A549 (cell line): ENCODE measurements around the gene NID1. TPM values are rescaled to one million over a fixed set of nuclear protein-coding genes. Genes with fewer than 3 reads are reported as not detected.

ENCODE experiments used
- ATAC-seq, 2 experiments: fragments of 200-7000 bp in 1 of 2; fragments of >200 bp in 1 of 2; cut with Nextera tagmentation in 1 of 2; cut with Tn5 transposase in 1 of 2; 3 replicates each; pipeline versions ENCODE4 v1.8.0 to v1.9.1; 2018 to 2020; ENCODE audit warnings: mild to moderate bottlenecking in 1 of 2, moderate library complexity in 1 of 2
- CTCF ChIA-PET: fragments of 300-600 bp; sonication (Branson Sonifier 250); formaldehyde crosslinking; extraction: SDS; loops from one replicate; lab custom pipeline; 2021; ENCODE audit warnings: antibody characterized with exemption, inconsistent platforms; lab: Yijun Ruan, JAX
- POLR2A ChIA-PET: fragments of 350-600 bp; formaldehyde crosslinking; extraction: SDS; loops from one replicate; lab custom pipeline; 2021; ENCODE audit warnings: antibody characterized with exemption, inconsistent platforms; lab: Yijun Ruan, JAX
- DNase-seq, 2 experiments: peaks; one replicate each; pipeline versions ENCODE4 v3.0.0 to v3.0.0-alpha.2; 2011 to 2016; ENCODE audit warnings: low read depth in 1 of 2, low spot score in 1 of 2
- FAIRE-seq: peaks from 2 replicates; lab custom pipeline; 2011; peaks lifted over from hg19 to GRCh38; lab: Jason Lieb, UNC
- H3K27ac ChIP-seq, 2 experiments: fragments of >200 bp; sonication (Bioruptor Twin); formaldehyde crosslinking; 3 replicates each; pipeline ENCODE4 v1.5.1; 2016 to 2017
- H3K4me1 ChIP-seq: fragments of >200 bp; sonication (Bioruptor Twin); formaldehyde crosslinking; 3 replicates; pipeline ENCODE4 v1.6.1; 2016
- H3K4me2 ChIP-seq: fragments of >200 bp; sonication (Bioruptor Twin); formaldehyde crosslinking; 3 replicates; pipeline ENCODE4 v1.6.1; 2016
- H3K4me3 ChIP-seq: fragments of >200 bp; sonication (Bioruptor Twin); formaldehyde crosslinking; 3 replicates; pipeline ENCODE4 v1.5.1; 2016
- H3K9me3 ChIP-seq: fragments of >200 bp; sonication (Bioruptor Twin); formaldehyde crosslinking; 3 replicates; pipeline ENCODE4 v1.6.1; 2016
- BCL3 ChIP-seq: fragments of >200 bp; sonication (Bioruptor Twin); formaldehyde crosslinking; IDR thresholded peaks from 3 replicates; pipeline ENCODE4 v1.6.1; 2016
- BHLHE40 ChIP-seq: IDR thresholded peaks from 2 replicates; pipeline ENCODE4 v1.6.1; 2012; ENCODE audit warnings: low read depth, low read length, inconsistent platforms
- CBX2 ChIP-seq: fragments of 200-600 bp; sonication (generic); IDR thresholded peaks from 2 replicates; pipeline ENCODE4 v1.6.1; 2016; ENCODE audit warnings: low read depth, mild to moderate bottlenecking, borderline replicate concordance
- CBX8 ChIP-seq: fragments of 200-600 bp; sonication (generic); IDR thresholded peaks from 2 replicates; pipeline ENCODE4 v1.6.1; 2016
- CEBPB ChIP-seq, 2 experiments: fragments of >200 bp in 1 of 2; sonication (Bioruptor Twin) in 1 of 2; formaldehyde crosslinking in 1 of 2; IDR thresholded peaks; 2 replicates each; pipeline ENCODE4 v1.6.1; 2012 to 2016
- CHD4 ChIP-seq: fragments of 200-600 bp; sonication (generic); IDR thresholded peaks from 2 replicates; pipeline ENCODE4 v1.6.1; 2016; ENCODE audit warnings: antibody characterized with exemption, mild to moderate bottlenecking, borderline replicate concordance
- E2F6 ChIP-seq: IDR thresholded peaks from 2 replicates; pipeline ENCODE4 v1.6.1; 2012; ENCODE audit warnings: low read depth, borderline replicate concordance
- EHF ChIP-seq: fragments of 250-450 bp; sonication (Bioruptor Pico); IDR thresholded peaks from 2 replicates; pipeline ENCODE4 v1.5.0; 2020; ENCODE audit warnings: mild to moderate bottlenecking
- FOSB ChIP-seq: fragments of 250-450 bp; sonication (Bioruptor Pico); IDR thresholded peaks from 2 replicates; pipeline ENCODE4 v1.5.0; 2020; ENCODE audit warnings: mild to moderate bottlenecking, moderate library complexity
- FOXS1 ChIP-seq: fragments of 250-450 bp; sonication (Bioruptor Pico); IDR thresholded peaks from 2 replicates; pipeline ENCODE4 v1.5.0; 2020; ENCODE audit warnings: mild to moderate bottlenecking, moderate library complexity
- GATA3 ChIP-seq: IDR thresholded peaks from 2 replicates; pipeline ENCODE4 v1.6.1; 2012; ENCODE audit warnings: borderline replicate concordance
- HDAC2 ChIP-seq: fragments of 200-600 bp; sonication (generic); IDR thresholded peaks from 2 replicates; pipeline ENCODE4 v1.6.1; 2016
- HMGXB4 ChIP-seq: fragments of 250-450 bp; sonication (Bioruptor Pico); IDR thresholded peaks from 2 replicates; pipeline ENCODE4 v1.5.0; 2021; ENCODE audit warnings: mild to moderate bottlenecking, moderate library complexity, borderline replicate concordance
- HOXA7 ChIP-seq: fragments of 250-450 bp; sonication (Bioruptor Pico); IDR thresholded peaks from 2 replicates; pipeline ENCODE4 v1.5.0; 2020; ENCODE audit warnings: mild to moderate bottlenecking, moderate library complexity
- HOXB13 ChIP-seq: fragments of 250-450 bp; sonication (Bioruptor Pico); IDR thresholded peaks from 2 replicates; pipeline ENCODE4 v1.5.0; 2020; ENCODE audit warnings: low read depth, mild to moderate bottlenecking, moderate library complexity
- MAX ChIP-seq: IDR thresholded peaks from 2 replicates; pipeline ENCODE4 v1.6.1; 2012
- NR3C1 ChIP-seq: fragments of >200 bp; sonication (Bioruptor Twin); formaldehyde crosslinking; IDR thresholded peaks from 3 replicates; pipeline ENCODE4 v1.6.1; 2017
- PBX3 ChIP-seq: IDR thresholded peaks from 2 replicates; pipeline ENCODE4 v1.6.1; 2012
- POLR2A ChIP-seq: IDR thresholded peaks from 2 replicates; pipeline ENCODE4 v1.6.1; 2012; ENCODE audit warnings: mild to moderate bottlenecking, low read length
- POLR2AphosphoS2 ChIP-seq: conservative IDR thresholded peaks from 2 replicates; pipeline ENCODE4 v1.6.1; 2012; ENCODE audit warnings: low read length, improper control_type of control experiment, inconsistent platforms
- RAD21 ChIP-seq, 2 experiments: fragments of >200 bp in 1 of 2; sonication (Bioruptor Twin) in 1 of 2; formaldehyde crosslinking in 1 of 2; IDR thresholded peaks in 1 of 2; conservative IDR thresholded peaks in 1 of 2; 2 replicates in 1 of 2; 3 replicates in 1 of 2; pipeline ENCODE4 v1.6.1; 2012 to 2018; ENCODE audit warnings: inconsistent platforms in 1 of 2
- REST ChIP-seq: fragments of 200-600 bp; sonication (generic); IDR thresholded peaks from 2 replicates; pipeline ENCODE4 v1.6.1; 2016; ENCODE audit warnings: antibody characterized with exemption, mild to moderate bottlenecking, moderate library complexity
- RFX5 ChIP-seq: fragments of 450-650 bp; IDR thresholded peaks from 2 replicates; pipeline ENCODE4 v1.7.1; 2014; ENCODE audit warnings: antibody characterized with exemption, mild to moderate bottlenecking, moderate library complexity
- USF2 ChIP-seq: fragments of 450-650 bp; IDR thresholded peaks from 2 replicates; pipeline ENCODE4 v1.6.1; 2014; ENCODE audit warnings: antibody characterized with exemption
- ZC3H11A ChIP-seq: fragments of 450-650 bp; IDR thresholded peaks from 2 replicates; pipeline ENCODE4 v1.6.1; 2014; ENCODE audit warnings: antibody characterized with exemption, mild to moderate bottlenecking
- ZFP36 ChIP-seq: fragments of 450-650 bp; IDR thresholded peaks from 2 replicates; pipeline ENCODE4 v1.6.1; 2014; ENCODE audit warnings: borderline replicate concordance; ENCODE audit not compliant: partially characterized antibody
- ZNF302 ChIP-seq: fragments of 250-450 bp; sonication (Bioruptor Pico); IDR thresholded peaks from 2 replicates; pipeline ENCODE4 v1.9.0; 2021; ENCODE audit warnings: inconsistent platforms, mild to moderate bottlenecking, moderate library complexity
- WGBS: methylation state at CpG from one replicate; pipeline ENCODE4 v1.1.6; 2017; ENCODE audit errors: missing lambda C conversion rate; 5-methylcytosine and 5-hydroxymethylcytosine counted together
- polyA plus RNA-seq, 4 experiments: library from polyadenylated mRNA; depleted of rRNA in 3 of 4; stranded (reverse); fragments of >200 nt; fragmentation: RNase III in 1 of 4; extraction: RNeasy Plus Mini Kit Qiagen cat#74134 plus additional on column Dnase treatment in 1 of 4; gene quantifications; 2 replicates in 3 of 4; 3 replicates in 1 of 4; pipeline ENCODE4 v1.2.3, GENCODE V29; 2011 to 2017

NID1 gene
- polyA plus RNA-seq, 2 of the 4 experiments (the other 2 are of a cell fraction), result 6.8 to 10.5 TPM

GRCh38 chr1:235960809-235961208, 104.1 kb downstream of the NID1 start:
- WGBS, result 89% methylated on average over 4 of the region's 4 CpGs
- no peak for ATAC-seq
- Histone ChIP-seq H3K9me3 (no peaks in the 10 kb centered on the region), H3K4me1 (no peaks in the 10 kb centered on the region), H3K27ac (no peak overlapping the region), H3K4me2 (no peak overlapping the region), H3K4me3 (no peak overlapping the region)
- DNase-seq, result no peak
- TF ChIP-seq GATA3, result no peak
- TF ChIP-seq USF2, result no peak
- TF ChIP-seq POLR2AphosphoS2, result no peak
- TF ChIP-seq CBX2, result no peak
- TF ChIP-seq ZFP36, result no peak
- TF ChIP-seq MAX, result no peak
- no peak for TF ChIP-seq HDAC2
- TF ChIP-seq ZC3H11A, result no peak
- TF ChIP-seq CEBPB (IDR thresholded peaks at IDR 0.05), result no peak
- no peak for TF ChIP-seq BCL3
- TF ChIP-seq CBX8, result no peak
- no peak for TF ChIP-seq RFX5
- no peak for TF ChIP-seq NR3C1
- TF ChIP-seq HOXB13, result no peak
- TF ChIP-seq POLR2A, result no peak
- TF ChIP-seq REST, result no peak
- TF ChIP-seq E2F6, result no peak
- FAIRE-seq, result no peak
- ChIA-PET CTCF (interaction anchor here (1.6 to 10.8 kb wide), 3 partner anchors 11 to 95 kb away, joined by 3 to 100 read pairs (median 23); partner anchors contain the start of gene LYST), POLR2A (interaction anchor here (0.7 kb wide), 1 partner anchor 377 kb away, joined by 8 read pairs; no protein-coding TSS in a partner anchor)

- FAIRE-seq, result no peak
- 0 out of 3 replicates have a peak, but pooled peaks cover 8% of the 10 kb centered on the region for H3K4me1 ChIP-seq
- H3K4me3 ChIP-seq, result no peak overlapping the region
- POLR2A ChIA-PET, result no interaction called here
- CTCF ChIA-PET, result interaction anchor here (0.5 to 10.8 kb wide), 8 partner anchors 11 to 440 kb away, joined by 3 to 100 read pairs (median 5); partner anchors contain the start of gene LYST
- no peak overlapping the region for H3K4me2 ChIP-seq
- DNase-seq, result no peak
- WGBS, result 87% methylated on average over 12 of the region's 12 CpGs
- H3K9me3 ChIP-seq, result no peaks in the 10 kb centered on the region
- no peak overlapping the region for H3K27ac ChIP-seq
- no peak for ATAC-seq
- TF ChIP-seq BHLHE40 (no peak), EHF (CRISPR knock-in tag) (no peak), HMGXB4 (CRISPR knock-in tag) (no peak), FOXS1 (CRISPR knock-in tag) (no peak), HOXB13 (no peak), ZNF302 (CRISPR knock-in tag) (no peak), CEBPB (IDR thresholded peaks at IDR 0.05) (no peak), PBX3 (no peak), FOSB (CRISPR knock-in tag) (no peak), CHD4 (no peak), RAD21 (conservative IDR thresholded peaks at IDR 0.05 in 1 of 2, IDR thresholded peaks at IDR 0.05 in 1 of 2) (no peak), HOXA7 (CRISPR knock-in tag) (no peak), CBX8 (no peak)
Measured at GRCh38 chr1:235958021-235958420, 106.9 kb downstream of the NID1 start.
